Nasal cavity respiratory epithelium epithelial cell of viscerocranial mucosa (primary cell): ENCODE measurements around the gene CMTR2. TPM values are rescaled to one million over a fixed set of nuclear protein-coding genes. Genes with fewer than 3 reads are reported as not detected.

Experiments
- total RNA-seq: library from RNA; depleted of rRNA; stranded (reverse); fragments of >200 nt; gene quantifications from 2 replicates; pipeline ENCODE4 v1.2.3, GENCODE V29; 2014

The CMTR2 gene
- 46.5 and 63.9 TPM in 2 replicates for total RNA-seq

DNA sequence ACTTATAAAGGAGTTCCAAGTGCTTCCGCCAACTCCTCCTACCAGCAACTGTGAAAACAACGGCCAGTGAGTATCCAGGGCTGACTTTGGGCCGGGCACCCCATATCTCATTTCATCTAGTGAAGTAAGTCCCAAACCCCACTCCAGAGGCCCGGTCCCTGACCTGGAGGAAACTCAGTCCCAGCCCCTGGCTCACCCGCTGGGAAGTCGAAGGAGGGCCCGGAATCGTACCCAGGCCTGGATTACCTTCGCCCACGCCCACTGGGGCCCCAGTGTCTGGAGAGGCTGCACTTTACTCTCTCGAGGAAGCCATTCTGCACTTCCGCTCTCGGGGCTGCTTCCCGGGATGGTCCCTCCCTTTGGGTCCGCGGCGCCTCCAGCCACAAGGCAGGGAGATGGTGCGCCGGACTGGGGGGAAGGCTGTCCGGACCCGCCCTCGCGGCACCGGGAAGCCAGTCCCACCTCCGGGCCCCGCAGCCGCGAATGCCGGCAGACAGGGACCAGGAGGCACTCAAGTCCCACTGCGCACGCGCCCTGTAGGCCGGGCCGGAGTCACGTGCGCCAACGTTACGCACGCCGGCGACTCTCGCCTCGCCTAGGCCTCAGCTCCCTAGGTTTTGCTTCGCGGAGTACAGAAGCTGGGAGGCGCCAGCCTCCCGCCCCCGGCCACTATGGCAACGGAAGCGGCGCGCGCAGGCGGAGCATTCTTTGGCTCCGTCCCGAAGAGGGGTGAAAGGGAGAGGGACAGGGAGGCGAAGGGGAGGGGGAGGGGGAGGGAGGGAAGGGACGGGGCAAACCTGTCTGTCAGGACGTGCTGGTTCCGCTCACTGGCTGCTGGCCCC, at the start of gene CMTR2:
CMTR2 (minus strand) TSS at position 513 of the 842 bp plus-strand sequence. CDS start 3,482 bp downstream, outside the sequence.

Other genes with a start within 250 kb of the CMTR2 start
- gene HYDIN, start 58.7 kb downstream of the CMTR2 start, total RNA-seq, result 0.34 and 0.71 TPM in 2 replicates
- gene CALB2, start 69.3 kb upstream of the CMTR2 start, total RNA-seq, result 0.21 and 6.5 TPM in 2 replicates
- gene TLE7, start 152.7 kb upstream of the CMTR2 start, total RNA-seq, result not detected in 2 replicates
- 10.9 and 14.9 TPM in 2 replicates for gene ZNF23, start 172.8 kb upstream of the CMTR2 start, total RNA-seq
- 2.1 and 2.8 TPM in 2 replicates for gene ZNF19, start 199.9 kb upstream of the CMTR2 start, total RNA-seq
- gene CHST4, start 237.0 kb upstream of the CMTR2 start, total RNA-seq, result under 0.01 and 0.85 TPM in 2 replicates